SK-N-SH treated with all-trans-retinoic acid at 6 μM for 48 hours (cell line): ENCODE data around the gene METAP2.

Experiments used
- ATAC-seq: fragments of 200-7000 bp; cut with Tn5 transposase; 3 replicates; pipeline ENCODE4 v1.9.1; 2020; ENCODE audit warnings: mild to moderate bottlenecking, moderate library complexity
- ARNTL ChIP-seq: fragments of 450-650 bp; formaldehyde crosslinking; IDR thresholded peaks from 2 replicates; pipeline ENCODE4 v1.5.0; 2020; ENCODE audit warnings: low read depth, mild to moderate bottlenecking, moderate library complexity, borderline replicate concordance
- BACH2 ChIP-seq: fragments of 250-450 bp; sonication (Bioruptor Pico); IDR thresholded peaks from 2 replicates; pipeline ENCODE4 v1.9.0; 2021; ENCODE audit warnings: mild to moderate bottlenecking, borderline replicate concordance
- CREB5 ChIP-seq: fragments of 250-450 bp; sonication (Bioruptor Pico); IDR thresholded peaks from 2 replicates; pipeline ENCODE4 v1.5.1; 2020; ENCODE audit warnings: low read depth, mild to moderate bottlenecking, moderate library complexity
- CSDC2 ChIP-seq: fragments of 250-450 bp; sonication (Bioruptor Pico); IDR thresholded peaks from 2 replicates; pipeline ENCODE4 v1.5.0; 2020; ENCODE audit warnings: mild to moderate bottlenecking, moderate library complexity
- ISL1 ChIP-seq: fragments of 250-450 bp; sonication (Bioruptor Pico); IDR thresholded peaks from 2 replicates; pipeline ENCODE4 v2.1.2; 2022; ENCODE audit warnings: mild to moderate bottlenecking, moderate library complexity
- OSR1 ChIP-seq: fragments of 250-450 bp; sonication (Bioruptor Pico); IDR thresholded peaks from 2 replicates; pipeline ENCODE4 v1.8.0; 2022; ENCODE audit warnings: moderate library complexity, mild to moderate bottlenecking, inconsistent platforms
- PATZ1 ChIP-seq: fragments of 250-450 bp; sonication (Bioruptor Pico); IDR thresholded peaks from 2 replicates; pipeline ENCODE4 v1.8.0; 2020; ENCODE audit warnings: mild to moderate bottlenecking, moderate library complexity, borderline replicate concordance
- POU6F1 ChIP-seq: fragments of 250-450 bp; sonication (Bioruptor Pico); IDR thresholded peaks from 2 replicates; pipeline ENCODE4 v1.8.0; 2021; ENCODE audit warnings: low read depth, mild to moderate bottlenecking, moderate library complexity, borderline replicate concordance
- PPARA ChIP-seq: fragments of 250-450 bp; sonication (Bioruptor Pico); IDR thresholded peaks from 2 replicates; pipeline ENCODE4 v1.5.0; 2020; ENCODE audit warnings: mild to moderate bottlenecking, borderline replicate concordance
- SNAI2 ChIP-seq: fragments of 250-450 bp; sonication (Bioruptor Pico); IDR thresholded peaks from 2 replicates; pipeline ENCODE4 v1.5.0; 2020; ENCODE audit warnings: mild to moderate bottlenecking, moderate library complexity
- TCF4 ChIP-seq: fragments of 250-450 bp; sonication (Bioruptor Pico); IDR thresholded peaks from 2 replicates; pipeline ENCODE4 v1.8.0; 2021; ENCODE audit warnings: mild to moderate bottlenecking, moderate library complexity, borderline replicate concordance
- TOX ChIP-seq: fragments of 250-450 bp; sonication (Bioruptor Pico); IDR thresholded peaks from 2 replicates; pipeline ENCODE4 v1.8.0; 2021; ENCODE audit warnings: mild to moderate bottlenecking, moderate library complexity, borderline replicate concordance
- TSHZ2 ChIP-seq: fragments of 250-450 bp; sonication (Bioruptor Pico); IDR thresholded peaks from 2 replicates; pipeline ENCODE4 v1.5.0; 2020; ENCODE audit warnings: mild to moderate bottlenecking, moderate library complexity
- ZC3H10 ChIP-seq: fragments of 250-450 bp; sonication (Bioruptor Pico); IDR thresholded peaks from 2 replicates; pipeline ENCODE4 v1.5.1; 2021; ENCODE audit warnings: mild to moderate bottlenecking, moderate library complexity
- ZFP3 ChIP-seq: fragments of 250-450 bp; sonication (Bioruptor Pico); IDR thresholded peaks from 2 replicates; pipeline ENCODE4 v1.5.0; 2020; ENCODE audit warnings: mild to moderate bottlenecking, moderate library complexity
- ZFP30 ChIP-seq: fragments of 450-650 bp; formaldehyde crosslinking; IDR thresholded peaks from 2 replicates; pipeline ENCODE4 v1.5.0; 2022; ENCODE audit warnings: mild to moderate bottlenecking, moderate library complexity
- ZNF565 ChIP-seq: fragments of 450-650 bp; formaldehyde crosslinking; conservative IDR thresholded peaks from 2 replicates; pipeline ENCODE4 v1.5.0; 2020; ENCODE audit warnings: low read depth, mild to moderate bottlenecking, moderate library complexity
- ZNF70 ChIP-seq: fragments of 450-650 bp; formaldehyde crosslinking; IDR thresholded peaks from 2 replicates; pipeline ENCODE4 v1.5.0; 2020; ENCODE audit warnings: mild to moderate bottlenecking, moderate library complexity
- ZNF8 ChIP-seq: fragments of 450-650 bp; formaldehyde crosslinking; IDR thresholded peaks from 2 replicates; pipeline ENCODE4 v1.5.0; 2020; ENCODE audit warnings: mild to moderate bottlenecking, moderate library complexity

Gene METAP2

GRCh38 chr12:95499772-95500171 lies 25.8 kb downstream of the METAP2 start:
- no peak for TF ChIP-seq ZNF8 (CRISPR knock-in tag)
- TF ChIP-seq TOX (CRISPR knock-in tag), result no peak
- TF ChIP-seq ZNF565, result no peak
- TF ChIP-seq CSDC2 (CRISPR knock-in tag), result no peak
- no peak for TF ChIP-seq ZNF70 (CRISPR knock-in tag)
- no peak for ATAC-seq

GRCh38 chr12:95504140-95504539 lies 30.2 kb downstream of the METAP2 start:
- no peak for ATAC-seq
- no peak for TF ChIP-seq ARNTL (CRISPR knock-in tag)
- no peak for TF ChIP-seq PATZ1 (CRISPR knock-in tag)
- TF ChIP-seq PPARA, result no peak
- no peak for TF ChIP-seq ZNF565
- no peak for TF ChIP-seq POU6F1 (CRISPR knock-in tag)
- no peak for TF ChIP-seq ZNF8 (CRISPR knock-in tag)
- TF ChIP-seq ISL1 (CRISPR knock-in tag), result no peak
- TF ChIP-seq, all 23 proteins: peak for 0

GRCh38 chr12:95505039-95505438 lies 31.1 kb downstream of the METAP2 start:
- ATAC-seq, result no peak
- TF ChIP-seq ZFP30 (CRISPR knock-in tag), result no peak
- no peak for TF ChIP-seq SNAI2 (CRISPR knock-in tag)
- TF ChIP-seq ZNF8 (CRISPR knock-in tag), result no peak
- no peak for TF ChIP-seq CREB5 (CRISPR knock-in tag)
- no peak for TF ChIP-seq TCF4 (CRISPR knock-in tag)
- no peak for TF ChIP-seq CSDC2 (CRISPR knock-in tag)
- no peak for TF ChIP-seq ZFP3 (CRISPR knock-in tag)
- no peak for TF ChIP-seq BACH2 (CRISPR knock-in tag)
- TF ChIP-seq ZC3H10, result no peak
- TF ChIP-seq OSR1 (CRISPR knock-in tag), result no peak
- no peak for TF ChIP-seq PATZ1 (CRISPR knock-in tag)
- TF ChIP-seq ISL1 (CRISPR knock-in tag), result no peak
- TF ChIP-seq TSHZ2 (CRISPR knock-in tag), result no peak
- TF ChIP-seq PPARA, result no peak
